K562 (cell line): ENCODE measurements around the gene GLTPD2. TPM values are rescaled to one million over a fixed set of nuclear protein-coding genes. Genes with fewer than 3 reads are reported as not detected.

Experiments
- DNMT1 ChIP-seq: fragments of 450-650 bp; IDR thresholded peaks from 2 replicates; pipeline ENCODE4 v1.6.1; 2016; ENCODE audit warnings: antibody characterized with exemption, mild to moderate bottlenecking
- FOXP1 ChIP-seq: sonication (generic); formaldehyde crosslinking; IDR thresholded peaks from 2 replicates; pipeline ENCODE4 v1.8.0; 2022; ENCODE audit warnings: mild to moderate bottlenecking, missing genetic modification reagents
- GTF2A2 ChIP-seq: IDR thresholded peaks from 2 replicates; pipeline ENCODE4 v1.6.1; 2016; ENCODE audit warnings: mild to moderate bottlenecking, missing genetic modification characterization, missing compliant biosample characterization
- HNRNPL ChIP-seq: fragments of 200-400 bp; formaldehyde crosslinking; IDR thresholded peaks from 2 replicates; pipeline ENCODE4 v1.6.1; 2017; ENCODE audit warnings: low read depth, mild to moderate bottlenecking, low read length
- MYC ChIP-seq, 2 experiments: fragments of 250-450 bp in 1 of 2; sonication (Bioruptor Pico) in 1 of 2; IDR thresholded peaks; 2 replicates each; pipeline versions ENCODE4 v1.5.1 to v1.6.1; 2012 to 2021; ENCODE audit warnings: low read depth in 2 of 2, borderline replicate concordance in 1 of 2, improper control_type of control experiment in 1 of 2, low read length in 1 of 2, mild to moderate bottlenecking in 1 of 2, moderate library complexity in 1 of 2
- NBN ChIP-seq: fragments of 450-650 bp; IDR thresholded peaks from 2 replicates; pipeline ENCODE4 v1.6.1; 2016; ENCODE audit warnings: low read depth, mild to moderate bottlenecking
- PHB2 ChIP-seq: fragments of 450-650 bp; IDR thresholded peaks from 2 replicates; pipeline ENCODE4 v1.6.1; 2017; ENCODE audit warnings: low read depth
- PRDM10 ChIP-seq: fragments of 450-650 bp; IDR thresholded peaks from 2 replicates; pipeline ENCODE4 v1.6.1; 2018; ENCODE audit not compliant: partially characterized antibody
- ZNF318 ChIP-seq, 2 experiments: fragments of 450-650 bp; IDR thresholded peaks; 2 replicates each; pipeline ENCODE4 v1.6.1; 2016; ENCODE audit warnings: mild to moderate bottlenecking in 2 of 2, borderline replicate concordance in 1 of 2, low read depth in 1 of 2, moderate library complexity in 1 of 2
- ZNF449 ChIP-seq: fragments of 250-450 bp; sonication (Bioruptor Pico); IDR thresholded peaks from 2 replicates; pipeline ENCODE4 v1.8.0; 2022; ENCODE audit warnings: moderate library complexity, mild to moderate bottlenecking, inconsistent platforms
- ZNF77 ChIP-seq: fragments of 250-450 bp; sonication (Bioruptor Pico); IDR thresholded peaks from 2 replicates; pipeline ENCODE4 v1.5.0; 2020
- polyA plus RNA-seq, 8 experiments: library from polyadenylated mRNA; depleted of rRNA in 4 of 8; stranded (reverse) in 5 of 8; unstranded in 3 of 8; fragments of >200 nt; fragmentation: Nextera tagmentation in 2 of 8; fragmentation: Illumina TruSeq in 1 of 8; extraction: Ambion mirVana in 2 of 8; extraction: Trizol in 1 of 8; gene quantifications; 2 replicates each; pipeline versions ENCODE4 v1.2.1 to v1.2.3, GENCODE V29; 2011 to 2014; ENCODE audit warnings: inconsistent platforms in 1 of 8, missing spikeins in 1 of 8
- total RNA-seq, 7 experiments: library from RNA; depleted of rRNA in 6 of 7; stranded (reverse); fragments of >200 nt in 6 of 7; fragmentation: Illumina TruSeq in 2 of 7; extraction: Trizol in 2 of 7; gene quantifications; 2 replicates each; pipeline versions ENCODE4 v1.2.1 to v1.2.3, GENCODE V29; 2011 to 2021; ENCODE audit warnings: low replicate concordance in 1 of 7

Gene GLTPD2
- total and polyA plus RNA-seq, 9 of the 15 experiments (the other 6 are each of a cell fraction or from before 2014, with no cell fraction given) = not detected

- TF ChIP-seq PRDM10 (no peak), FOXP1 (CRISPR knock-in tag) (no peak), NBN (no peak), HNRNPL (0 out of 2 replicates have a peak, but pooled peaks have one; percentile 67), GTF2A2 (tag) (no peak), PHB2 (no peak), MYC (IDR thresholded peaks at IDR 0.05; ENCODE audit: low read depth, low read length) (no peak), MYC (CRISPR knock-in tag; IDR thresholded peaks at IDR 0.05; ENCODE audit: borderline replicate concordance, low read depth) (no peak), DNMT1 (no peak), ZNF77 (CRISPR knock-in tag) (no peak), ZNF449 (CRISPR knock-in tag) (no peak), ZNF318 (IDR thresholded peaks at IDR 0.05; ENCODE audit: borderline replicate concordance in 1 of 2, low read depth in 1 of 2) (no peak)
These were observed 18.2 kb downstream of the GLTPD2 start, which contains the start of gene PLD2 (continued) for GRCh38 chr17:4806777-4807604.
